ENCODE measurements around the gene PCDHAC1. TPM values are rescaled to one million over a fixed set of nuclear protein-coding genes. Genes with fewer than 3 reads are reported as not detected.

The PCDHAC1 gene
- total RNA-seq, 1 experiment from 2014 or later = 1.0 TPM

DNA sequence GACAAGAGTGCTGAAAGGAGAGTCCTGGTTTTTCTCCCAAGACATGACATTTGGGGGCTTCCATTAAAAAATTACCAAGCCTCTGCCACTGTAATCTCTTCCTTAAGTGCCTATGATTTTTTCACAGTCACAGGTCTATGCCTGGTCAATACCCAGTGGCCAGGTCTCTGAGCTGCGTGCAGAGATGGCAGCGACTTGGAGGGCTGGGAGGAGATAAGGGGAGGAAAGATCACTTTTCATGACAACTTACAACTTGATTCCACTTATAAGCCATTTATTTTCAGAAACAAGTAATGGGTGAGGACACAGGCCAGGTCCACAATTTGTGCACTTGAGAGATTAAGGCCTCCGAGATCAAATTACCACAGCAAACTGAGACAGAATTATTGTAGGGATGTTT, 38.3 kb downstream of the PCDHAC1 start (continued):
- TF ChIP-seq, protein P1, sequence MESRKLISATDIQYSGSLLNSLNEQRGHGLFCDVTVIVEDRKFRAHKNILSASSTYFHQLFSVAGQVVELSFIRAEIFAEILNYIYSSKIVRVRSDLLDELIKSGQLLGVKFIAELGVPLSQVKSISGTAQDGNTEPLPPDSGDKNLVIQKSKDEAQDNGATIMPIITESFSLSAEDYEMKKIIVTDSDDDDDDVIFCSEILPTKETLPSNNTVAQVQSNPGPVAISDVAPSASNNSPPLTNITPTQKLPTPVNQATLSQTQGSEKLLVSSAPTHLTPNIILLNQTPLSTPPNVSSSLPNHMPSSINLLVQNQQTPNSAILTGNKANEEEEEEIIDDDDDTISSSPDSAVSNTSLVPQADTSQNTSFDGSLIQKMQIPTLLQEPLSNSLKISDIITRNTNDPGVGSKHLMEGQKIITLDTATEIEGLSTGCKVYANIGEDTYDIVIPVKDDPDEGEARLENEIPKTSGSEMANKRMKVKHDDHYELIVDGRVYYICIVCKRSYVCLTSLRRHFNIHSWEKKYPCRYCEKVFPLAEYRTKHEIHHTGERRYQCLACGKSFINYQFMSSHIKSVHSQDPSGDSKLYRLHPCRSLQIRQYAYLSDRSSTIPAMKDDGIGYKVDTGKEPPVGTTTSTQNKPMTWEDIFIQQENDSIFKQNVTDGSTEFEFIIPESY (IDR thresholded peaks at IDR 0.05; ENCODE audit: extremely low read depth, insufficient replicate concordance, low read length) = no peak
- TF ChIP-seq, protein P2, sequence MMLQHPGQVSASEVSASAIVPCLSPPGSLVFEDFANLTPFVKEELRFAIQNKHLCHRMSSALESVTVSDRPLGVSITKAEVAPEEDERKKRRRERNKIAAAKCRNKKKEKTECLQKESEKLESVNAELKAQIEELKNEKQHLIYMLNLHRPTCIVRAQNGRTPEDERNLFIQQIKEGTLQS (IDR thresholded peaks at IDR 0.05) = no peak
- no peak for TF ChIP-seq RAD21 (IDR thresholded peaks at IDR 0.05; ENCODE audit: low read depth)
- no peak for TF ChIP-seq ZFX (IDR thresholded peaks at IDR 0.05)
- TF ChIP-seq YY1 (IDR thresholded peaks at IDR 0.05; ENCODE audit: extremely low read depth, insufficient replicate concordance, low read depth, low read length) = no peak

DNA sequence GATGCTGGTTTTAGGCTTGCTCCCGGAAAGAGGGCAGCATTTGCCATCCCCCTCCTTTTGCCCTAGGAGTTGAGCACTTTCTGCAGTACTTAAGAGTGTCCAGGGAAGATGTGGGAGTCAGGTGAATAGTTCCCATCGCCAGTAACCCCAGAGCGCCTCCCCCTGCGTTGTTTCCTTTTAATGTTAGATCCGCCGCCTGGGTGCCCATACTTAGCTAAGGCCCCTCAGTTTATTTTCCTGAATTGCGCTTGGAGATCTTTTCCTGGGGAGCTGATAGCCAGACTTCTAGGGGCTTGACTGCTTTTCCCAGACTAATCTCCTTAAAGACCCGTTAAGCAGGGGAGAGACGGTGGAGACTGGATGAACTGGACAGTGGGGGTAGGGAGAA, 39.8 kb downstream of the PCDHAC1 start:
- ChIA-PET CTCF (interaction anchor here (0.7 to 1.2 kb wide), 2 partner anchors 52 to 74 kb away, joined by 3 to 6 read pairs; no protein-coding TSS in a partner anchor), POLR2A (interaction anchor here (1.8 kb wide), 1 partner anchor 38 kb away, joined by 6 read pairs; no protein-coding TSS in a partner anchor), RAD21 (ENCODE audit: low non-redundant PET in 1 of 2, low total read pairs in 2 of 2, uncharacterized antibody in 2 of 2, unreplicated experiment in 2 of 2) (no interaction called here)
- Histone ChIP-seq H2AFZ (ENCODE audit: low read depth, low read length, poor library complexity, severe bottlenecking) (peak overlapping the region; percentile 91), H4K20me1 (ENCODE audit: insufficient read depth) (no peaks in the 10 kb centered on the region), H3K4me2 (ENCODE audit: low read length) (peak overlapping the region; percentile 90), H3K9ac (ENCODE audit: low read length) (peak overlapping the region; percentile 59), H3K9me3 (ENCODE audit: control insufficient read depth in 1 of 2, insufficient read depth in 1 of 2, low read depth in 1 of 2, low read length in 2 of 2) (no peaks in the 10 kb centered on the region), H3K4me1 (ENCODE audit: control insufficient read depth in 1 of 2, insufficient read depth in 2 of 2, low read length in 2 of 2) (peaks cover 9 to 19% of the 10 kb centered on the region in 2 experiments; a peak in 3 of 4 replicates), H3K9me2 (ENCODE audit: insufficient read depth) (no peaks in the 10 kb centered on the region), H3K27me3 (ENCODE audit: insufficient read depth, low read length) (no peaks in the 10 kb centered on the region), H3K27ac (ENCODE audit: low read depth, low read length) (peak overlapping the region; percentile 47; the same call in 1 of the 2 replicates), H3K36me3 (ENCODE audit: control insufficient read depth in 1 of 2, insufficient read depth in 2 of 2, low read length in 2 of 2) (no peaks in the 10 kb centered on the region), H3K79me2 (ENCODE audit: insufficient read depth, low read length) (no peaks in the 10 kb centered on the region), H3K4me3 (replicated peaks in 1 of 2; ENCODE audit: low read depth in 1 of 2, low read length in 2 of 2) (peak overlapping the region; percentile 58 to 65)
- ATAC-seq = peak; percentile 58
- TF ChIP-seq CBX3 (IDR thresholded peaks at IDR 0.05; ENCODE audit: low read depth) (no peak), SP1 (IDR thresholded peaks at IDR 0.05; ENCODE audit: low read depth) (no peak), EGR1 (IDR thresholded peaks at IDR 0.05; ENCODE audit: low read depth) (no peak), FOSL1 (IDR thresholded peaks at IDR 0.05; ENCODE audit: low read depth) (no peak)
- no peak for DNase-seq (ENCODE audit: low read depth, low spot score)
- BruUV-seq (replicated peaks) = no TSS peak
- intact Hi-C loops (cut with micrococcal nuclease) = loop anchor here (5.0 kb wide), 1 partner anchor 39 kb away; the partner anchor contains the start of gene PCDHAC1
